ENCODE measurements around the gene MRPL3.
A peak's percentile ranks its signal among the peaks of the same experiment; 100 is the strongest.

Gene MRPL3

GRCh38 chr3:131502530-131503319, at the start of gene MRPL3:
Gene MRPL3 (minus strand): TSS chr3:131502971. CDS start chr3:131502821, 150 bp downstream.
- peak; percentile 94 for DNase-seq

- no peak for DNase-seq
Measured at GRCh38 chr3:131551761-131552160, 49.0 kb upstream of the MRPL3 start.

- DNase-seq: no peak
Measured at GRCh38 chr3:131550562-131551465, 48.0 kb upstream of the MRPL3 start.

- DNase-seq: peak; percentile 42
Measured at GRCh38 chr3:131549340-131549739, 46.6 kb upstream of the MRPL3 start.

- no peak for DNase-seq
Measured at GRCh38 chr3:131547585-131547984, 44.8 kb upstream of the MRPL3 start.

- DNase-seq: no peak
Measured at GRCh38 chr3:131546441-131546840, 43.7 kb upstream of the MRPL3 start.

- DNase-seq: peak; percentile 47
Measured at GRCh38 chr3:131544557-131544956, 41.8 kb upstream of the MRPL3 start.

- peak; percentile 76 for DNase-seq
Measured at GRCh38 chr3:131543714-131544113, 40.9 kb upstream of the MRPL3 start.

- DNase-seq: no peak
Measured at GRCh38 chr3:131541288-131541687, 38.5 kb upstream of the MRPL3 start.

GRCh38 chr3:131540821-131541220, 38.0 kb upstream of the MRPL3 start:
- DNase-seq: no peak

GRCh38 chr3:131540143-131540542, 37.4 kb upstream of the MRPL3 start:
- DNase-seq: no peak

- DNase-seq: no peak
Measured at GRCh38 chr3:131538968-131539367, 36.2 kb upstream of the MRPL3 start.

- DNase-seq: no peak
Measured at GRCh38 chr3:131537531-131537930, 34.8 kb upstream of the MRPL3 start.

GRCh38 chr3:131535596-131535995, 32.8 kb upstream of the MRPL3 start:
- no peak for DNase-seq

- no peak for DNase-seq
Measured at GRCh38 chr3:131535131-131535530, 32.4 kb upstream of the MRPL3 start.

GRCh38 chr3:131532645-131533044, 29.9 kb upstream of the MRPL3 start:
- no peak for DNase-seq

- DNase-seq: no peak
Measured at GRCh38 chr3:131530843-131531242, 28.1 kb upstream of the MRPL3 start.

- DNase-seq: no peak
Measured at GRCh38 chr3:131530388-131530787, 27.6 kb upstream of the MRPL3 start.

GRCh38 chr3:131526801-131527347, 24.1 kb upstream of the MRPL3 start:
- DNase-seq: peak; percentile 92

- no peak for DNase-seq
Measured at GRCh38 chr3:131518680-131519079, 15.9 kb upstream of the MRPL3 start.

GRCh38 chr3:131505421-131505820, 2.6 kb upstream of the MRPL3 start:
- DNase-seq: no peak

- peak; percentile 45 for DNase-seq
Measured at GRCh38 chr3:131503320-131503635, 507 bp upstream of the MRPL3 start.

- peak; percentile 17 for DNase-seq
Measured at GRCh38 chr3:131501949-131502348, 822 bp downstream of the MRPL3 start.

GRCh38 chr3:131494706-131495105, 8.1 kb downstream of the MRPL3 start:
- no peak for DNase-seq

All from DMS53 (cell line).